A549 (cell line): ENCODE measurements around the gene CMTM2.
"Not testable (repeated sequence)": the region's sequence is repeated elsewhere in the genome, so short reads cannot be mapped to it uniquely, and the experiment has no call there.

Source experiments
- CBX8 ChIP-seq: fragments of 200-600 bp; sonication (generic); IDR thresholded peaks from 2 replicates; pipeline ENCODE4 v1.6.1; 2016
- JUN ChIP-seq, 2 experiments: fragments of >200 bp; sonication (Bioruptor Twin); formaldehyde crosslinking; IDR thresholded peaks; 2 replicates in 1 of 2; 3 replicates in 1 of 2; pipeline ENCODE4 v1.6.1; 2016 to 2017
- POLR2A ChIP-seq: IDR thresholded peaks from 2 replicates; pipeline ENCODE4 v1.6.1; 2012; ENCODE audit warnings: mild to moderate bottlenecking, low read length
- TF ChIP-seq, protein P1 (sequence below): fragments of >200 bp; sonication (Bioruptor Twin); formaldehyde crosslinking; IDR thresholded peaks from 3 replicates; pipeline ENCODE4 v1.5.1; 2016
- TF ChIP-seq, protein P2 (sequence below): IDR thresholded peaks from 2 replicates; pipeline ENCODE4 v1.6.1; 2012
- TF ChIP-seq, protein P3 (sequence below): fragments of 450-650 bp; IDR thresholded peaks from 2 replicates; pipeline ENCODE4 v1.6.1; 2014; ENCODE audit warnings: antibody characterized with exemption

DNA sequence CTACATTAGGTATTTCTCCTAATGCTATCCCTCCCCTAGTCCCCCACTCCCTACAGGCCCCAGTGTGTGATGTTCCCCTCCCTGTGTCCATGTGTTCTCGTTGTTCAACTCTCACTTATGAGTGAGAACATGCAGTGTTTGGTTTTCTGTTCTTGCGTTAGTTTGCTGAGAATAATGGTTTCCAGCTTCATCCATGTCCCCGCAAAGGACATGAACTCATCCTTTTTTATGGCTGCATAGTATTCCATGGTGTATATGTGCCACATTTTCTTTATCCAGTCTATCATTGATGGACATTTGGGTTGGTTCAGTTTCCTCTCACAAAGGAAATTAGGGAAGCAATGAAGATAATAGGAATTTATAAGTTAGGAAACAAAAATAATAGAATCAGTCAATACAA lies 12.0 kb upstream of the CMTM2 start:
- TF ChIP-seq, protein P1, sequence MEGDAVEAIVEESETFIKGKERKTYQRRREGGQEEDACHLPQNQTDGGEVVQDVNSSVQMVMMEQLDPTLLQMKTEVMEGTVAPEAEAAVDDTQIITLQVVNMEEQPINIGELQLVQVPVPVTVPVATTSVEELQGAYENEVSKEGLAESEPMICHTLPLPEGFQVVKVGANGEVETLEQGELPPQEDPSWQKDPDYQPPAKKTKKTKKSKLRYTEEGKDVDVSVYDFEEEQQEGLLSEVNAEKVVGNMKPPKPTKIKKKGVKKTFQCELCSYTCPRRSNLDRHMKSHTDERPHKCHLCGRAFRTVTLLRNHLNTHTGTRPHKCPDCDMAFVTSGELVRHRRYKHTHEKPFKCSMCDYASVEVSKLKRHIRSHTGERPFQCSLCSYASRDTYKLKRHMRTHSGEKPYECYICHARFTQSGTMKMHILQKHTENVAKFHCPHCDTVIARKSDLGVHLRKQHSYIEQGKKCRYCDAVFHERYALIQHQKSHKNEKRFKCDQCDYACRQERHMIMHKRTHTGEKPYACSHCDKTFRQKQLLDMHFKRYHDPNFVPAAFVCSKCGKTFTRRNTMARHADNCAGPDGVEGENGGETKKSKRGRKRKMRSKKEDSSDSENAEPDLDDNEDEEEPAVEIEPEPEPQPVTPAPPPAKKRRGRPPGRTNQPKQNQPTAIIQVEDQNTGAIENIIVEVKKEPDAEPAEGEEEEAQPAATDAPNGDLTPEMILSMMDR, result not testable (repeated sequence)
- TF ChIP-seq JUN (IDR thresholded peaks at IDR 0.05); POLR2A; CBX8: not testable (repeated sequence)
- TF ChIP-seq, protein P2, sequence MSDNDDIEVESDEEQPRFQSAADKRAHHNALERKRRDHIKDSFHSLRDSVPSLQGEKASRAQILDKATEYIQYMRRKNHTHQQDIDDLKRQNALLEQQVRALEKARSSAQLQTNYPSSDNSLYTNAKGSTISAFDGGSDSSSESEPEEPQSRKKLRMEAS, result not testable (repeated sequence)
- TF ChIP-seq, protein P3, sequence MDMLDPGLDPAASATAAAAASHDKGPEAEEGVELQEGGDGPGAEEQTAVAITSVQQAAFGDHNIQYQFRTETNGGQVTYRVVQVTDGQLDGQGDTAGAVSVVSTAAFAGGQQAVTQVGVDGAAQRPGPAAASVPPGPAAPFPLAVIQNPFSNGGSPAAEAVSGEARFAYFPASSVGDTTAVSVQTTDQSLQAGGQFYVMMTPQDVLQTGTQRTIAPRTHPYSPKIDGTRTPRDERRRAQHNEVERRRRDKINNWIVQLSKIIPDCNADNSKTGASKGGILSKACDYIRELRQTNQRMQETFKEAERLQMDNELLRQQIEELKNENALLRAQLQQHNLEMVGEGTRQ, result not testable (repeated sequence)
